Iris pigment epithelial cell (primary cell): Measurements from ENCODE around the gene SLC7A6OS.
A peak's percentile ranks its signal among the peaks of the same experiment; 100 is the strongest.

Experiments used
- DNase-seq: peaks from one replicate; pipeline ENCODE4 v3.0.0-alpha.2; 2011; ENCODE audit warnings: low read depth

Gene SLC7A6OS

GRCh38 chr16:68344252-68344651 is 33.5 kb upstream of the SLC7A6OS start:
- DNase-seq: no peak

- DNase-seq: no peak
These were observed 32.4 kb upstream of the SLC7A6OS start for GRCh38 chr16:68343137-68343536.

- DNase-seq: no peak
These were observed 31.9 kb upstream of the SLC7A6OS start for GRCh38 chr16:68342620-68343019.

GRCh38 chr16:68339214-68339613 is 28.5 kb upstream of the SLC7A6OS start:
- DNase-seq: no peak

- DNase-seq: no peak
These were observed 27.8 kb upstream of the SLC7A6OS start for GRCh38 chr16:68338326-68339119.

- DNase-seq: peak; percentile 27
These were observed 24.4 kb upstream of the SLC7A6OS start for GRCh38 chr16:68335175-68335574.

- DNase-seq: peak; percentile 88
These were observed 21.8 kb upstream of the SLC7A6OS start for GRCh38 chr16:68332411-68333121.

- peak; percentile 84 for DNase-seq
These were observed 21.2 kb upstream of the SLC7A6OS start for GRCh38 chr16:68331879-68332410.

GRCh38 chr16:68328860-68329390 is 18.2 kb upstream of the SLC7A6OS start:
- no peak for DNase-seq

GRCh38 chr16:68328151-68328859 is 17.6 kb upstream of the SLC7A6OS start:
- peak; percentile 94 for DNase-seq

GRCh38 chr16:68324780-68325357 is 14.1 kb upstream of the SLC7A6OS start:
- DNase-seq: peak; percentile 53

GRCh38 chr16:68324336-68324735 is 13.6 kb upstream of the SLC7A6OS start:
- no peak for DNase-seq

- DNase-seq: no peak
These were observed 8.6 kb upstream of the SLC7A6OS start for GRCh38 chr16:68319185-68319908.

- DNase-seq: no peak
These were observed 2.4 kb upstream of the SLC7A6OS start for GRCh38 chr16:68313116-68313515.

- peak; percentile 61 for DNase-seq
These were observed 341 bp downstream of the SLC7A6OS start for GRCh38 chr16:68310437-68310773.

- DNase-seq: no peak
These were observed 947 bp downstream of the SLC7A6OS start for GRCh38 chr16:68309799-68310198.

- no peak for DNase-seq
These were observed 4.1 kb downstream of the SLC7A6OS start for GRCh38 chr16:68306633-68307032.

GRCh38 chr16:68300734-68301459 is 9.8 kb downstream of the SLC7A6OS start:
- peak; percentile 54 for DNase-seq

- DNase-seq: no peak
These were observed 10.9 kb downstream of the SLC7A6OS start for GRCh38 chr16:68299571-68300453.
